Panc1 (cell line): ENCODE data around the gene SYT9. TPM values are rescaled to one million over a fixed set of nuclear protein-coding genes. Genes with fewer than 3 reads are reported as not detected.

Experiments used
- ATAC-seq: fragments of 200-7000 bp; cut with Tn5 transposase; 2 replicates; pipeline ENCODE4 v1.9.1; 2020; ENCODE audit warnings: mild to moderate bottlenecking, moderate library complexity
- BruUV-seq: library from RNA; stranded (reverse); fragments of 400-500 nt; replicated peaks from 2 replicates; lab custom pipeline; 2021; lab: Mats Ljungman, UMichigan
- CTCF ChIA-PET: fragments of 300-600 bp; sonication (Branson Sonifier 250); formaldehyde crosslinking; loops from one replicate; lab custom pipeline; 2022; ENCODE audit warnings: antibody characterized with exemption; lab: Charles Lee
- POLR2A ChIA-PET: fragments of 300-600 bp; sonication (Branson Sonifier 250); formaldehyde crosslinking; loops from one replicate; lab custom pipeline; 2022; ENCODE audit warnings: antibody characterized with exemption; lab: Charles Lee
- DNase-seq: peaks from one replicate; pipeline ENCODE4 v3.0.0-alpha.2; 2010; ENCODE audit warnings: low read depth, low spot score
- H3K27ac ChIP-seq: 2 replicates; pipeline ENCODE4 v1.5.1; 2011; ENCODE audit warnings: mild to moderate bottlenecking, low read length, inconsistent platforms
- H3K27me3 ChIP-seq: fragments of 200-500 bp; sonication (Bioruptor generic); 2 replicates; pipeline ENCODE4 v1.6.0; 2014; ENCODE audit warnings: low read length, inconsistent platforms; ENCODE audit not compliant: control insufficient read depth, insufficient read depth
- H3K36me3 ChIP-seq: fragments of 200-500 bp; sonication (Bioruptor generic); 2 replicates; pipeline ENCODE4 v1.5.1; 2014; ENCODE audit warnings: inconsistent platforms, mild to moderate bottlenecking, low read length, moderate library complexity; ENCODE audit not compliant: control insufficient read depth, insufficient read depth
- H3K4me1 ChIP-seq: 2 replicates; pipeline ENCODE4 v1.5.1; 2011; ENCODE audit warnings: inconsistent platforms, mild to moderate bottlenecking, low read length, moderate library complexity; ENCODE audit not compliant: control insufficient read depth, insufficient read depth
- H3K4me3 ChIP-seq, 2 experiments: 2 replicates each; pipeline ENCODE4 v1.5.1; 2011 to 2012; ENCODE audit warnings: low read depth in 2 of 2, low read length in 2 of 2, mild to moderate bottlenecking in 2 of 2, inconsistent platforms in 1 of 2, moderate library complexity in 1 of 2
- H3K9me3 ChIP-seq: fragments of 200-500 bp; sonication (Bioruptor generic); 2 replicates; pipeline ENCODE4 v1.5.1; 2014; ENCODE audit warnings: low read depth, mild to moderate bottlenecking, inconsistent platforms, low read length, moderate library complexity; ENCODE audit not compliant: control insufficient read depth, insufficient read depth
- CTCF ChIP-seq: fragments of 450-650 bp; IDR thresholded peaks from 2 replicates; pipeline ENCODE4 v1.5.1; 2017; ENCODE audit warnings: mild to moderate bottlenecking
- POLR2AphosphoS5 ChIP-seq: IDR thresholded peaks from 2 replicates; pipeline ENCODE4 v1.6.1; 2012; ENCODE audit warnings: mild to moderate bottlenecking, low read depth, low read length, moderate library complexity
- REST ChIP-seq, 2 experiments: IDR thresholded peaks; 2 replicates each; pipeline ENCODE4 v1.6.1; 2011 to 2012; ENCODE audit warnings: low read depth in 2 of 2, control low read depth in 1 of 2, low read length in 1 of 2, mild to moderate bottlenecking in 1 of 2, moderate library complexity in 1 of 2; ENCODE audit not compliant: insufficient read depth in 1 of 2
- SIN3A ChIP-seq: IDR thresholded peaks from 2 replicates; pipeline ENCODE4 v1.6.1; 2012; ENCODE audit warnings: low read depth, mild to moderate bottlenecking, low read length, moderate library complexity, borderline replicate concordance; ENCODE audit not compliant: insufficient read depth
- TCF7L2 ChIP-seq: IDR thresholded peaks from 2 replicates; pipeline ENCODE4 v1.6.1; 2011; ENCODE audit warnings: mild to moderate bottlenecking, low read depth, low read length, inconsistent platforms
- in situ Hi-C: cut with HindIII; loops from 2 replicates; pipeline ENCODE4 v1.10.0; 2016; ENCODE audit warnings: low sequenced_read_pairs, low pct_unique_long_range_greater_than_20kb
- intact Hi-C: fragments of 100-400 bp; cut with micrococcal nuclease; formaldehyde crosslinking; loops from one replicate; pipeline ENCODE4 v1.10.0; 2022; ENCODE audit not compliant: unreplicated experiment
- total RNA-seq: library from RNA; stranded (reverse); gene quantifications from one replicate; pipeline ENCODE4 v1.2.1, GENCODE V29; 2021; ENCODE audit not compliant: unreplicated experiment

The SYT9 gene
- total RNA-seq, 1 experiment from 2014 or later, result 3.7 TPM

GRCh38 chr11:7486781-7487140, 235.1 kb downstream of the SYT9 start:
- in situ Hi-C loops (no loop called here), intact Hi-C loops (no loop called here)
- no peak overlapping the region for H3K27ac ChIP-seq
- no peaks in the 10 kb centered on the region for H3K36me3 ChIP-seq
- no peak overlapping the region for H3K4me3 ChIP-seq
- CTCF ChIA-PET, result no interaction called here
- peaks cover 8% of the 10 kb centered on the region; the same call in 1 of the 2 replicates for H3K27me3 ChIP-seq
- H3K4me1 ChIP-seq, result no peaks in the 10 kb centered on the region
- POLR2A ChIA-PET, result no interaction called here
- DNase-seq, result no peak
- no TSS peak for BruUV-seq
- no peak for ATAC-seq
- H3K9me3 ChIP-seq, result no peaks in the 10 kb centered on the region
- TF ChIP-seq CTCF (no peak), REST (IDR thresholded peaks at IDR 0.05; ENCODE audit: insufficient read depth in 1 of 2, low read depth in 2 of 2, low read length in 1 of 2) (no peak), POLR2AphosphoS5 (no peak), SIN3A (no peak), TCF7L2 (no peak)

GRCh38 chr11:7487360-7487759, 235.7 kb downstream of the SYT9 start:
- in situ Hi-C loops, result no loop called here
- TF ChIP-seq CTCF, result no peak
- TF ChIP-seq TCF7L2, result no peak
- TF ChIP-seq REST (IDR thresholded peaks at IDR 0.05; ENCODE audit: insufficient read depth in 1 of 2, low read depth in 2 of 2, low read length in 1 of 2), result no peak
- no peak for TF ChIP-seq SIN3A
- no peaks in the 10 kb centered on the region for H3K36me3 ChIP-seq
- intact Hi-C loops, result no loop called here
- H3K4me1 ChIP-seq, result no peaks in the 10 kb centered on the region
- H3K27me3 ChIP-seq, result peaks cover 12% of the 10 kb centered on the region; the same call in 1 of the 2 replicates
- no peaks in the 10 kb centered on the region for H3K9me3 ChIP-seq
- no peak for DNase-seq
- BruUV-seq, result no TSS peak
- CTCF ChIA-PET, result no interaction called here
- no peak for ATAC-seq
- POLR2A ChIA-PET, result no interaction called here
- no peak overlapping the region for H3K27ac ChIP-seq
- no peak overlapping the region for H3K4me3 ChIP-seq
